Right atrium auricular region (tissue), 2 donors: ENCODE results near the gene MANF. TPM values are rescaled to one million over a fixed set of nuclear protein-coding genes. Genes with fewer than 3 reads are reported as not detected.
A peak's percentile ranks its signal among the peaks of the same experiment; 100 is the strongest.
"Not testable (repeated sequence)": the region's sequence is repeated elsewhere in the genome, so short reads cannot be mapped to it uniquely, and the experiment has no call there.

Experiments
- DNase-seq: peaks from one replicate; pipeline ENCODE4 v3.0.0-alpha.2; 2019; ENCODE audit warnings: low spot score
- H3K27ac ChIP-seq, 2 donors: fragments of 200-600 bp; sonication (generic); 1 replicate in 1 of 2; 2 replicates in 1 of 2; pipeline ENCODE4 v1.5.1; 2016 to 2019
- H3K27me3 ChIP-seq, 2 donors: fragments of 200-600 bp; sonication (generic); one replicate each; pipeline versions ENCODE4 v1.5.1 to v1.6.0; 2017 to 2019
- H3K36me3 ChIP-seq: fragments of 200-600 bp; sonication (generic); one replicate; pipeline ENCODE4 v1.5.1; 2016
- H3K4me1 ChIP-seq, 2 donors: fragments of 200-600 bp; sonication (generic); one replicate each; pipeline versions ENCODE4 v1.5.1 to v1.6.0; 2017 to 2019
- H3K4me3 ChIP-seq, 2 donors: fragments of 200-600 bp; sonication (generic); 1 replicate in 1 of 2; 2 replicates in 1 of 2; pipeline ENCODE4 v1.5.1; 2017 to 2019; ENCODE audit warnings: mild to moderate bottlenecking in 1 of 2, moderate library complexity in 1 of 2
- H3K9me3 ChIP-seq, 2 donors: fragments of 200-600 bp; sonication (generic); one replicate each; pipeline ENCODE4 v1.5.1; 2019
- total RNA-seq, 2 donors: library from RNA; depleted of rRNA; stranded (reverse); fragments of >200 nt; gene quantifications; one replicate each; pipeline ENCODE4 v1.1.0, GENCODE V29; 2016
- TF ChIP-seq, protein P1 (sequence below), 2 donors: fragments of 200-600 bp; sonication (generic); IDR thresholded peaks; one replicate each; pipeline ENCODE4 v1.5.1; 2019; ENCODE audit warnings: antibody characterized with exemption in 2 of 2

The MANF gene
- total RNA-seq, 2 donors from 2014 or later = 41.7 to 46.9 TPM

GRCh38 chr3:51384055-51384725, 901 bp upstream of the MANF start:
- TF ChIP-seq, protein P1, sequence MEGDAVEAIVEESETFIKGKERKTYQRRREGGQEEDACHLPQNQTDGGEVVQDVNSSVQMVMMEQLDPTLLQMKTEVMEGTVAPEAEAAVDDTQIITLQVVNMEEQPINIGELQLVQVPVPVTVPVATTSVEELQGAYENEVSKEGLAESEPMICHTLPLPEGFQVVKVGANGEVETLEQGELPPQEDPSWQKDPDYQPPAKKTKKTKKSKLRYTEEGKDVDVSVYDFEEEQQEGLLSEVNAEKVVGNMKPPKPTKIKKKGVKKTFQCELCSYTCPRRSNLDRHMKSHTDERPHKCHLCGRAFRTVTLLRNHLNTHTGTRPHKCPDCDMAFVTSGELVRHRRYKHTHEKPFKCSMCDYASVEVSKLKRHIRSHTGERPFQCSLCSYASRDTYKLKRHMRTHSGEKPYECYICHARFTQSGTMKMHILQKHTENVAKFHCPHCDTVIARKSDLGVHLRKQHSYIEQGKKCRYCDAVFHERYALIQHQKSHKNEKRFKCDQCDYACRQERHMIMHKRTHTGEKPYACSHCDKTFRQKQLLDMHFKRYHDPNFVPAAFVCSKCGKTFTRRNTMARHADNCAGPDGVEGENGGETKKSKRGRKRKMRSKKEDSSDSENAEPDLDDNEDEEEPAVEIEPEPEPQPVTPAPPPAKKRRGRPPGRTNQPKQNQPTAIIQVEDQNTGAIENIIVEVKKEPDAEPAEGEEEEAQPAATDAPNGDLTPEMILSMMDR (IDR thresholded peaks at IDR 0.05) = no peak
- Histone ChIP-seq H3K9me3 (no peaks in the 10 kb centered on the region), H3K4me3 (peak overlapping the region; percentile 83 to 95), H3K27ac (peak overlapping the region; percentile 94 to 96), H3K36me3 (peaks cover 15% of the 10 kb centered on the region), H3K4me1 (peaks cover 0 to 47% of the 10 kb centered on the region in 2 donors), H3K27me3 (no peaks in the 10 kb centered on the region)
- DNase-seq = no peak

GRCh38 chr3:51385621-51386091, 565 bp downstream of the MANF start:
- H3K9me3 ChIP-seq = no peaks in the 10 kb centered on the region
- TF ChIP-seq, protein P1 (IDR thresholded peaks at IDR 0.05) = no peak
- H3K4me3 ChIP-seq = peak overlapping the region; percentile 83 to 95
- no peaks in the 10 kb centered on the region for H3K27me3 ChIP-seq
- peaks cover 16% of the 10 kb centered on the region for H3K36me3 ChIP-seq
- H3K27ac ChIP-seq = peak overlapping the region; percentile 94 to 96
- DNase-seq = peak; percentile 51
- peaks cover 0 to 62% of the 10 kb centered on the region in 2 donors for H3K4me1 ChIP-seq

DNA sequence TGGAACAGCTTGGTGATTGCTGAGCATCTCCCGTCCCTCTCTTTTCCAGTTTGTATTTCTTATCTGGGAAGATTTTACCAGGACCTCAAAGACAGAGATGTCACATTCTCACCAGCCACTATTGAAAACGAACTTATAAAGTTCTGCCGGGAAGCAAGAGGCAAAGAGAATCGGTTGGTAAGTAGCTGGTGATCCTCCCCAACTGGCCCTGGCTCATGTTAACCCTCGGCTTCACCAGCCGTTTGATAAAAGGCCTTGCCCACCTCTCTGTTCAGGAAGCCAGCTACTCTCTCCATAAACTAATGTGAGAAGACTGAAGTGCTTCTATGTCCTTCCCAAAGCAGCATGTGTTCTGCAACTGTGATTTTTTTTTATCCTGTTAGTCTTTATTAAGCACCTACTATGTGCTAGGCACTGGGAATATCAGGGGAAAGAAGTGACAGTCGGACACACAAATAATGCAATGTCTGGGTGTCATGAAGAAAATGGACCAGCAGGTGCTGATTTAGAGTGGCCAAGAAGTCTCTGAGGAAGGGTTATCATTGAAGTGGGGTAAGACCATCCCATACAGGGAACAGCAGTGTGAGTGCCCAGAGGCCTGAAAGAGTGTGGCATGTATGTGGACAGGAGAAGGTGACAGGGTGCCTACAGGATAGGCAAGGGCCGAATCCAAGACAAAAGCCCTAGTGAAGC, 1.2 kb downstream of the MANF start:
- Histone ChIP-seq H3K27me3 (no peaks in the 10 kb centered on the region), H3K4me3 (peak overlapping the region; percentile 83 to 95), H3K36me3 (peaks cover 16% of the 10 kb centered on the region), H3K4me1 (peaks cover 0 to 64% of the 10 kb centered on the region in 2 donors), H3K27ac (peak overlapping the region; percentile 94 to 96), H3K9me3 (no peaks in the 10 kb centered on the region)
- peak; percentile 47 for DNase-seq
- TF ChIP-seq, protein P1 (IDR thresholded peaks at IDR 0.05) = no peak

- Histone ChIP-seq H3K9me3 (no peaks in the 10 kb centered on the region), H3K4me1 (peaks cover 0 to 67% of the 10 kb centered on the region in 2 donors), H3K4me3 (peak overlapping the region; percentile 83 to 95), H3K27ac (peak overlapping the region; percentile 94 to 96), H3K36me3 (peaks cover 16% of the 10 kb centered on the region), H3K27me3 (no peaks in the 10 kb centered on the region)
- DNase-seq = peak; percentile 53
- TF ChIP-seq, protein P1 (IDR thresholded peaks at IDR 0.05) = no peak
Measured at GRCh38 chr3:51386852-51387229, 1.8 kb downstream of the MANF start.

- H3K4me3 ChIP-seq = not testable (repeated sequence)
- peaks cover 0 to 71% of the 10 kb centered on the region in 2 donors for H3K4me1 ChIP-seq
- DNase-seq = peak; percentile 56
Measured at GRCh38 chr3:51387281-51387680, 2.2 kb downstream of the MANF start.

GRCh38 chr3:51388286-51389029, 3.4 kb downstream of the MANF start:
- no peak for DNase-seq
- Histone ChIP-seq H3K27me3 (no peaks in the 10 kb centered on the region), H3K9me3 (no peaks in the 10 kb centered on the region), H3K4me1 (peaks cover 0 to 81% of the 10 kb centered on the region in 2 donors), H3K27ac (no peak overlapping the region), H3K36me3 (peaks cover 28% of the 10 kb centered on the region), H3K4me3 (no peak overlapping the region)
- TF ChIP-seq, protein P1 (IDR thresholded peaks at IDR 0.05) = no peak

More at GRCh38 chr3:51387281-51387680, 2.2 kb downstream of the MANF start:
- Histone ChIP-seq H3K36me3 (peaks cover 17% of the 10 kb centered on the region), H3K27ac (peak overlapping the region in 1 of 2 donors; percentile 94)
- H3K27me3 ChIP-seq, H3K9me3 ChIP-seq: not testable (repeated sequence)
